ENCODE data around the gene NFAM1.

- TF ChIP-seq FOS (IDR thresholded peaks at IDR 0.05; ENCODE audit: borderline replicate concordance, insufficient read depth, low read length) (no peak), CTCF (IDR thresholded peaks at IDR 0.05; ENCODE audit: extremely low read depth in 1 of 2, insufficient read depth in 1 of 2, low read depth in 1 of 2, low read length in 2 of 2) (no peak), MAX (IDR thresholded peaks at IDR 0.05; ENCODE audit: insufficient read depth, insufficient read length) (no peak), POLR2A (IDR thresholded peaks at IDR 0.05; ENCODE audit: low read depth, low read length) (no peak), POLR2AphosphoS5 (IDR thresholded peaks at IDR 0.05; ENCODE audit: insufficient read depth, low read depth, low read length) (no peak), JUN (IDR thresholded peaks at IDR 0.05; ENCODE audit: borderline replicate concordance, insufficient read depth, insufficient read length, low read depth) (no peak)
Measured at GRCh38 chr22:42462016-42462415, 29.8 kb upstream of the NFAM1 start.

All from endothelial cell of umbilical vein (primary cell).